MM.1S (cell line): Measurements from ENCODE around the gene RUVBL2.

Experiments used
- CTCF ChIP-seq: fragments of 300-600 bp; sonication (generic); IDR thresholded peaks from 2 replicates; pipeline ENCODE4 v1.5.1; 2016; ENCODE audit warnings: antibody characterized with exemption, low read length, mixed read lengths
- EZH2 ChIP-seq: fragments of 300-600 bp; sonication (generic); optimal IDR thresholded peaks from 2 replicates; pipeline ENCODE3; 2017; ENCODE audit warnings: low read depth, mild to moderate bottlenecking, antibody characterized with exemption, low read length, mixed read lengths
- EZH2phosphoT487 ChIP-seq: fragments of 300-600 bp; sonication (generic); IDR thresholded peaks from 2 replicates; pipeline ENCODE4 v1.6.1; 2018; ENCODE audit warnings: antibody characterized with exemption, low read length

- TF ChIP-seq CTCF (no peak), EZH2 (no peak), EZH2phosphoT487 (no peak)
These were observed 17.5 kb downstream of the RUVBL2 start for GRCh38 chr19:49011194-49011593.
